Measurements from ENCODE around the gene SIT1. TPM values are rescaled to one million over a fixed set of nuclear protein-coding genes. Genes with fewer than 3 reads are reported as not detected.
"Not testable (repeated sequence)": the region's sequence is repeated elsewhere in the genome, so short reads cannot be mapped to it uniquely, and the experiment has no call there.

SIT1 gene
- total RNA-seq, 3 donors from 2014 or later (not counting 1 experiment from before 2014, with no cell fraction given): 1.2 to 1.4 TPM; not detected in 1

DNA sequence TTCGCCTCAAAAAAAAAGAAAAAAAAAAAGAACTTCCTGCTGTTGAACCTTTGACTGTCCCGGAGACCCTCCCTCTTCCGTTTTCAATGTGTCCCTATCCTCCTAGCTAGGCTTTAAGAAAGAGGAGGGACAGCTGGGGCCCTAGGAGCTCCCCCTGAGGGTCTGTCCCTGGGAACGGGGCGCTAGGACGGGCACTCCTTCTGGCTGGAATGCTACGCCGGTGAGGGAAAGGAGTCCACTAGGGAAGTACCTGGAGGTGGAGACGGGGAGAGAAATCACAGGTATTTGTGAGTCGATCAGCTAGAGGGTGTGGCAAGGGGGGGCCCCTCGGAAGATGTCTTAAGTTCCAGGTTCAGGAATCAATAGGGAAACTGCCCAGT lies 4.6 kb downstream of the SIT1 start:
- H3K9me3 ChIP-seq (ENCODE audit: control insufficient read depth, insufficient read depth, low read length): no peaks in the 10 kb centered on the region
- ATAC-seq (no peak), DNase-seq (no peak)
- no peaks in the 10 kb centered on the region for H3K36me3 ChIP-seq (ENCODE audit: control insufficient read depth, insufficient read depth, low read length)
- peak overlapping the region; percentile 99 for H3K4me3 Mint-ChIP-seq
- under 1% methylated on average over 11 of the region's 11 CpGs for WGBS (ENCODE audit: insufficient coverage)
- no peaks in the 10 kb centered on the region for H3K36me3 Mint-ChIP-seq
- peaks cover 48 to 64% of the 10 kb centered on the region in 2 donors for H3K4me1 Mint-ChIP-seq
- peak overlapping the region; percentile 55 for H3K4me3 ChIP-seq (ENCODE audit: low read length)
- no peaks in the 10 kb centered on the region for H3K27me3 Mint-ChIP-seq (ENCODE audit: low read depth in 2 of 2)
- intact Hi-C loops (cut with micrococcal nuclease): loop anchor here (1.0 to 2.0 kb wide), 3 partner anchors 42 to 169 kb away; partner anchors contain the start of genes CREB3, HINT2 and TLN1
- TF ChIP-seq, protein P1, sequence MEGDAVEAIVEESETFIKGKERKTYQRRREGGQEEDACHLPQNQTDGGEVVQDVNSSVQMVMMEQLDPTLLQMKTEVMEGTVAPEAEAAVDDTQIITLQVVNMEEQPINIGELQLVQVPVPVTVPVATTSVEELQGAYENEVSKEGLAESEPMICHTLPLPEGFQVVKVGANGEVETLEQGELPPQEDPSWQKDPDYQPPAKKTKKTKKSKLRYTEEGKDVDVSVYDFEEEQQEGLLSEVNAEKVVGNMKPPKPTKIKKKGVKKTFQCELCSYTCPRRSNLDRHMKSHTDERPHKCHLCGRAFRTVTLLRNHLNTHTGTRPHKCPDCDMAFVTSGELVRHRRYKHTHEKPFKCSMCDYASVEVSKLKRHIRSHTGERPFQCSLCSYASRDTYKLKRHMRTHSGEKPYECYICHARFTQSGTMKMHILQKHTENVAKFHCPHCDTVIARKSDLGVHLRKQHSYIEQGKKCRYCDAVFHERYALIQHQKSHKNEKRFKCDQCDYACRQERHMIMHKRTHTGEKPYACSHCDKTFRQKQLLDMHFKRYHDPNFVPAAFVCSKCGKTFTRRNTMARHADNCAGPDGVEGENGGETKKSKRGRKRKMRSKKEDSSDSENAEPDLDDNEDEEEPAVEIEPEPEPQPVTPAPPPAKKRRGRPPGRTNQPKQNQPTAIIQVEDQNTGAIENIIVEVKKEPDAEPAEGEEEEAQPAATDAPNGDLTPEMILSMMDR (IDR thresholded peaks at IDR 0.05): no peak
- H3K27ac ChIP-seq (ENCODE audit: low read length): peak overlapping the region; percentile 82
- peaks cover 74% of the 10 kb centered on the region for H3K4me1 ChIP-seq (ENCODE audit: control insufficient read depth, insufficient read depth, low read length)
- H3K27ac Mint-ChIP-seq: peak overlapping the region; percentile 98
- H3K27me3 ChIP-seq (ENCODE audit: control insufficient read depth, insufficient read depth, low read length): no peaks in the 10 kb centered on the region
- no peaks in the 10 kb centered on the region for H3K9me3 Mint-ChIP-seq

DNA sequence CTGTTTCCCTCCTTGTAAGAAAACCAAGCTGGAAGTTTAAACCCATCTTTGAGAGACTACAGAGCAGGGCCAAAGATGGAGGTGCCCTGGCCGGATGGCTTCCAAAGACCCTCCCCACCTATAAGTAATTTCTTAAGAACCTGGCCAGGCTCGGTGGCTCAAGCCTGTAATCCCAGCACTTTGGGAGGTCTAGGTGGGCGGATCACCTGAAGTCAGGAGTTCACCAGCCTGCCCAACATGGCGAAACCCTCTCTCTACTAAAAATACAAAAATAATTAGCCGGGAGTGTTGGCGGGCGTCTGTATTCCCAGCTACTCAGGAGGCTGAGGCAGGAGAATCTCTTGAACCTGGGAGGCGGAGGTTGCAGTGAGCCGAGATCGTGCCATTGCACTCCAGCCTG lies 5.0 kb downstream of the SIT1 start:
- intact Hi-C loops (cut with micrococcal nuclease): loop anchor here (1.0 to 2.0 kb wide), 3 partner anchors 41 to 170 kb away; partner anchors contain the start of genes CREB3, HINT2 and TLN1
- H3K36me3 Mint-ChIP-seq; H3K9me3 Mint-ChIP-seq; H3K36me3 ChIP-seq (ENCODE audit: control insufficient read depth, insufficient read depth, low read length); H3K9me3 ChIP-seq (ENCODE audit: control insufficient read depth, insufficient read depth, low read length); H3K27me3 ChIP-seq (ENCODE audit: control insufficient read depth, insufficient read depth, low read length); H3K27me3 Mint-ChIP-seq (ENCODE audit: low read depth in 2 of 2); ATAC-seq; DNase-seq: not testable (repeated sequence)
- Histone ChIP-seq H3K4me1 (ENCODE audit: control insufficient read depth, insufficient read depth, low read length) (peaks cover 70% of the 10 kb centered on the region), H3K27ac (ENCODE audit: low read length) (peak overlapping the region; percentile 82), H3K4me3 (ENCODE audit: low read length) (peak overlapping the region; percentile 55)
- 43% methylated on average over 10 of the region's 10 CpGs for WGBS (ENCODE audit: insufficient coverage)
- H3K27ac Mint-ChIP-seq: peak overlapping the region; percentile 98
- peaks cover 52 to 67% of the 10 kb centered on the region in 2 donors for H3K4me1 Mint-ChIP-seq
- H3K4me3 Mint-ChIP-seq: peak overlapping the region; percentile 99

DNA sequence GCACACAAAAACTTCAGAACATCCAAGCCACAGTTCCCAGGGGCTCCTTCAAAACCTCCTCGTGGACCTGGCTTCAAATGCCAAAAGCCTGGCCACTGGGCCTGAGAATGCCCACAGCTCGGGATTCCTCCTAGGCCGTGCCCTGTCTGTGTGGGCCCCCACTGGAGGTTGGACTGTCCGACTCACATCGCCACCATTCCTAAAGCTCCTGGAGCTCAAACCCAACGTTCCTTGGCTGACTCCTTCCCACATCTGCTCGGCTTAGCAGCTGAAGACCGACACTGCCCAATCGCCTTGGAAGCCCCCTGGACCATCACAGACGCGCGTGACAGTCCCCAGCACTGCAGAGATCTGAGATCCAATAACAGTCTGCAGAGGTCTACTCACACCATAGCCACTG lies 7.7 kb downstream of the SIT1 start:
- Mint-ChIP-seq H3K4me1 (peaks cover 56 to 71% of the 10 kb centered on the region in 2 donors), H3K27ac (no peak overlapping the region), H3K36me3 (no peaks in the 10 kb centered on the region), H3K27me3 (ENCODE audit: low read depth in 2 of 2) (no peaks in the 10 kb centered on the region), H3K9me3 (no peaks in the 10 kb centered on the region), H3K4me3 (no peak overlapping the region)
- TF ChIP-seq, protein P1 (IDR thresholded peaks at IDR 0.05): no peak
- intact Hi-C loops (cut with micrococcal nuclease): no loop called here
- ATAC-seq (no peak), DNase-seq (no peak)
- no peak overlapping the region for H3K27ac ChIP-seq (ENCODE audit: low read length)
- peaks cover 60% of the 10 kb centered on the region for H3K4me1 ChIP-seq (ENCODE audit: control insufficient read depth, insufficient read depth, low read length)
- no peaks in the 10 kb centered on the region for H3K36me3 ChIP-seq (ENCODE audit: control insufficient read depth, insufficient read depth, low read length)
- no peak overlapping the region for H3K4me3 ChIP-seq (ENCODE audit: low read length)
- H3K9me3 ChIP-seq (ENCODE audit: control insufficient read depth, insufficient read depth, low read length): no peaks in the 10 kb centered on the region
- no peaks in the 10 kb centered on the region for H3K27me3 ChIP-seq (ENCODE audit: control insufficient read depth, insufficient read depth, low read length)
- 97% methylated on average over 12 of the region's 12 CpGs for WGBS (ENCODE audit: insufficient coverage)

DNA sequence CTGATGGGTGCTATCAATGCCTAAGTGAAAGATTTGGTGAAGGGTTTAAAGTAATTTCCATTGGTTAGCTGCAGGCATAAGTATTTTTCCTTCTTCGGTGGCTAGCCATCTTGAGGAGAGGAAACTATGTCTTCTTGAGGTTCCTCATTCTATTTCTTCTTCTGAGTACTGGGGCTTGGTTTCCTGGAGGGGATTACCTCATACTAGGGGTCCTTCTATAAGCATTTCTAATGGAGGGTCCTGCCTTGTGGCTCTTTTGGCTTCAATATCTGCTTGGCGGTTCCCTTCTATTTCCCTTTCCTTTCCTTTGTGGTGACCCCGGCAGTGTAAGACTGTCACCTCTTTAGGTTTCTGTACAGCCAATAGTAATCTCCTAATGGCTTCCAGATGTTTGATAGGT lies 9.3 kb downstream of the SIT1 start:
- intact Hi-C loops (cut with micrococcal nuclease): not testable (repeated sequence)
- 70% methylated on average over 2 of the region's 3 CpGs for WGBS (ENCODE audit: insufficient coverage)

DNA sequence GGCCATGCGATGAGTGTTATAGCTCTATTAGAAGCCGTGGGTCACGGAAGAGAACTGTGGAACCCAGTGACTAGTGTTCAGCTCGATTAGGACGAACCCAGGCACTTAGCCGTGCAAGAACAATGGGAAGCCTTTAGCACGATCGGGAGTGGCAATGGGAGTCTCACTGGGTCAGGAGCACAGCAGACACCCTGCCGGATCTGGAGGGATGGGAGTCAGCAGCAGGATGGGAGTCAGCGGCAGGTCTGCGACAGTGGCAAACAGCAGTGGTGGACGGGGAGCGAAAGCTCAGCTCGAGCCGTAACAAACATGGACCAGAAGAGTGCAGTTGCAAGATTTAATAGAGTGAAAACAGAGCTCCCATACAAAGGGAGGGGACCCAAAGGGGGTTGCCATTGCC lies 10.3 kb downstream of the SIT1 start:
- DNase-seq; H3K36me3 ChIP-seq (ENCODE audit: control insufficient read depth, insufficient read depth, low read length); H3K4me3 ChIP-seq (ENCODE audit: low read length); H3K27ac ChIP-seq (ENCODE audit: low read length); H3K36me3 Mint-ChIP-seq; H3K27me3 ChIP-seq (ENCODE audit: control insufficient read depth, insufficient read depth, low read length); H3K9me3 ChIP-seq (ENCODE audit: control insufficient read depth, insufficient read depth, low read length); H3K27me3 Mint-ChIP-seq (ENCODE audit: low read depth in 2 of 2); H3K4me3 Mint-ChIP-seq; intact Hi-C loops (cut with micrococcal nuclease); ATAC-seq; H3K9me3 Mint-ChIP-seq: not testable (repeated sequence)
- peaks cover 61% of the 10 kb centered on the region for H3K4me1 ChIP-seq (ENCODE audit: control insufficient read depth, insufficient read depth, low read length)
- 99% methylated on average over 15 of the region's 15 CpGs for WGBS (ENCODE audit: insufficient coverage)
- H3K4me1 Mint-ChIP-seq: peaks cover 66 to 75% of the 10 kb centered on the region in 2 donors
- H3K27ac Mint-ChIP-seq: peak overlapping the region; percentile 94 to 97

More for the DNA sequence above, 9.3 kb downstream of the SIT1 start:
- ATAC-seq; H3K27me3 Mint-ChIP-seq (ENCODE audit: low read depth in 2 of 2); H3K27ac ChIP-seq (ENCODE audit: low read length); DNase-seq; H3K9me3 ChIP-seq (ENCODE audit: control insufficient read depth, insufficient read depth, low read length); H3K27me3 ChIP-seq (ENCODE audit: control insufficient read depth, insufficient read depth, low read length); H3K36me3 ChIP-seq (ENCODE audit: control insufficient read depth, insufficient read depth, low read length); H3K36me3 Mint-ChIP-seq; H3K4me3 ChIP-seq (ENCODE audit: low read length); H3K9me3 Mint-ChIP-seq: not testable (repeated sequence)
- Mint-ChIP-seq H3K27ac (peak overlapping the region; percentile 94 to 97), H3K4me1 (peaks cover 61 to 74% of the 10 kb centered on the region in 2 donors), H3K4me3 (peak overlapping the region; percentile 59)
- H3K4me1 ChIP-seq (ENCODE audit: control insufficient read depth, insufficient read depth, low read length): peaks cover 62% of the 10 kb centered on the region

Data from natural killer cell (primary cell).